Measurements from ENCODE around the gene HSPA12B. TPM values are rescaled to one million over a fixed set of nuclear protein-coding genes. Genes with fewer than 3 reads are reported as not detected.
A peak's percentile ranks its signal among the peaks of the same experiment; 100 is the strongest.

Gene HSPA12B
- total and polyA plus RNA-seq, 2 of the 13 experiments (the other 11 are each of a cell fraction or from before 2014, with no cell fraction given): 0.01 TPM; not detected in 1

DNA sequence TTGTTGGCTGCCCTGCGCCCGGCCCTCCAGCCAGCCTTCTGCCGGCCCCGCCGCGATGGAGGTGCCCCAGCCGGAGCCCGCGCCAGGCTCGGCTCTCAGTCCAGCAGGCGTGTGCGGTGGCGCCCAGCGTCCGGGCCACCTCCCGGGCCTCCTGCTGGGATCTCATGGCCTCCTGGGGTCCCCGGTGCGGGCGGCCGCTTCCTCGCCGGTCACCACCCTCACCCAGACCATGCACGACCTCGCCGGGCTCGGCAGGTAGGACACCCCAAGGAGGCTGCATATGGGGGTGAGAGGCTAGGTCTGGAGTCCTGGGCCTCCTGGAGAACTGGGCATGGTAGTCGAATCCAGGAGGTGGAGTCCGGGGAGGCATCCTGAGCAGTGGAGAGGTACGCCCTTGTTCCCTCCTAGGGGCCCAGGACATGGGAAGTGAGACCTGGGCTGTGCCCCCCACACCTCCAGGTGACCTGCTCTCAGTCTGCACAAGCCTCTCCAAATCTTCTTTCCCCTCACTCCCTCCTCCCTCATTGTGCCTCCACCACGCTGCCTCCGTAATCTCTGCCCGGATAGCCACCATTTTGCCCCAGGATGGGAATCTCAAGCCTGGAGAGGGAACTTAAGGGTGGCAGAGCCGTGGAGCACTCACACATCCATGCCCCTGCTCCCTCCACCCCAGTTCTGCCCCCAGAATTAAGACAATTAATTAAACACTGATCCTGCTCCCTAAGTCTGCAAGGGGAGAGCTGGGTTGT, 64.2 kb downstream of the HSPA12B start (continued):
- TF ChIP-seq, protein P1, sequence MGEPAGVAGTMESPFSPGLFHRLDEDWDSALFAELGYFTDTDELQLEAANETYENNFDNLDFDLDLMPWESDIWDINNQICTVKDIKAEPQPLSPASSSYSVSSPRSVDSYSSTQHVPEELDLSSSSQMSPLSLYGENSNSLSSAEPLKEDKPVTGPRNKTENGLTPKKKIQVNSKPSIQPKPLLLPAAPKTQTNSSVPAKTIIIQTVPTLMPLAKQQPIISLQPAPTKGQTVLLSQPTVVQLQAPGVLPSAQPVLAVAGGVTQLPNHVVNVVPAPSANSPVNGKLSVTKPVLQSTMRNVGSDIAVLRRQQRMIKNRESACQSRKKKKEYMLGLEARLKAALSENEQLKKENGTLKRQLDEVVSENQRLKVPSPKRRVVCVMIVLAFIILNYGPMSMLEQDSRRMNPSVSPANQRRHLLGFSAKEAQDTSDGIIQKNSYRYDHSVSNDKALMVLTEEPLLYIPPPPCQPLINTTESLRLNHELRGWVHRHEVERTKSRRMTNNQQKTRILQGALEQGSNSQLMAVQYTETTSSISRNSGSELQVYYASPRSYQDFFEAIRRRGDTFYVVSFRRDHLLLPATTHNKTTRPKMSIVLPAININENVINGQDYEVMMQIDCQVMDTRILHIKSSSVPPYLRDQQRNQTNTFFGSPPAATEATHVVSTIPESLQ (CRISPR knock-in tag; conservative IDR thresholded peaks at IDR 0.05): no peak
- TF ChIP-seq ZMYM2 (CRISPR knock-in tag; IDR thresholded peaks at IDR 0.05): no peak
- TF ChIP-seq HOXD1 (CRISPR knock-in tag; IDR thresholded peaks at IDR 0.05): no peak
- TF ChIP-seq MIER2 (CRISPR knock-in tag; IDR thresholded peaks at IDR 0.05): no peak
- TF ChIP-seq MAFK (conservative IDR thresholded peaks at IDR 0.05 in 1 of 2, IDR thresholded peaks at IDR 0.05 in 1 of 2; ENCODE audit: low read length in 2 of 2): no peak
- no peak for TF ChIP-seq ZNF577 (CRISPR knock-in tag; IDR thresholded peaks at IDR 0.05; ENCODE audit: borderline replicate concordance, low read depth)
- TF ChIP-seq GTF2F1 (IDR thresholded peaks at IDR 0.05; ENCODE audit: low read length): no peak
- TF ChIP-seq, protein P2, sequence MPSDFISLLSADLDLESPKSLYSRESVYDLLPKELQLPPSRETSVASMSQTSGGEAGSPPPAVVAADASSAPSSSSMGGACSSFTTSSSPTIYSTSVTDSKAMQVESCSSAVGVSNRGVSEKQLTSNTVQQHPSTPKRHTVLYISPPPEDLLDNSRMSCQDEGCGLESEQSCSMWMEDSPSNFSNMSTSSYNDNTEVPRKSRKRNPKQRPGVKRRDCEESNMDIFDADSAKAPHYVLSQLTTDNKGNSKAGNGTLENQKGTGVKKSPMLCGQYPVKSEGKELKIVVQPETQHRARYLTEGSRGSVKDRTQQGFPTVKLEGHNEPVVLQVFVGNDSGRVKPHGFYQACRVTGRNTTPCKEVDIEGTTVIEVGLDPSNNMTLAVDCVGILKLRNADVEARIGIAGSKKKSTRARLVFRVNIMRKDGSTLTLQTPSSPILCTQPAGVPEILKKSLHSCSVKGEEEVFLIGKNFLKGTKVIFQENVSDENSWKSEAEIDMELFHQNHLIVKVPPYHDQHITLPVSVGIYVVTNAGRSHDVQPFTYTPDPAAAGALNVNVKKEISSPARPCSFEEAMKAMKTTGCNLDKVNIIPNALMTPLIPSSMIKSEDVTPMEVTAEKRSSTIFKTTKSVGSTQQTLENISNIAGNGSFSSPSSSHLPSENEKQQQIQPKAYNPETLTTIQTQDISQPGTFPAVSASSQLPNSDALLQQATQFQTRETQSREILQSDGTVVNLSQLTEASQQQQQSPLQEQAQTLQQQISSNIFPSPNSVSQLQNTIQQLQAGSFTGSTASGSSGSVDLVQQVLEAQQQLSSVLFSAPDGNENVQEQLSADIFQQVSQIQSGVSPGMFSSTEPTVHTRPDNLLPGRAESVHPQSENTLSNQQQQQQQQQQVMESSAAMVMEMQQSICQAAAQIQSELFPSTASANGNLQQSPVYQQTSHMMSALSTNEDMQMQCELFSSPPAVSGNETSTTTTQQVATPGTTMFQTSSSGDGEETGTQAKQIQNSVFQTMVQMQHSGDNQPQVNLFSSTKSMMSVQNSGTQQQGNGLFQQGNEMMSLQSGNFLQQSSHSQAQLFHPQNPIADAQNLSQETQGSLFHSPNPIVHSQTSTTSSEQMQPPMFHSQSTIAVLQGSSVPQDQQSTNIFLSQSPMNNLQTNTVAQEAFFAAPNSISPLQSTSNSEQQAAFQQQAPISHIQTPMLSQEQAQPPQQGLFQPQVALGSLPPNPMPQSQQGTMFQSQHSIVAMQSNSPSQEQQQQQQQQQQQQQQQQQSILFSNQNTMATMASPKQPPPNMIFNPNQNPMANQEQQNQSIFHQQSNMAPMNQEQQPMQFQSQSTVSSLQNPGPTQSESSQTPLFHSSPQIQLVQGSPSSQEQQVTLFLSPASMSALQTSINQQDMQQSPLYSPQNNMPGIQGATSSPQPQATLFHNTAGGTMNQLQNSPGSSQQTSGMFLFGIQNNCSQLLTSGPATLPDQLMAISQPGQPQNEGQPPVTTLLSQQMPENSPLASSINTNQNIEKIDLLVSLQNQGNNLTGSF (CRISPR knock-in tag; IDR thresholded peaks at IDR 0.05): peak; percentile 66; the same call in 1 of the 2 replicates
- TF ChIP-seq ZZZ3 (CRISPR knock-in tag; IDR thresholded peaks at IDR 0.05; ENCODE audit: borderline replicate concordance): no peak
- TF ChIP-seq GZF1 (CRISPR knock-in tag; IDR thresholded peaks at IDR 0.05): no peak
- no peak for TF ChIP-seq CBX5 (CRISPR knock-in tag; IDR thresholded peaks at IDR 0.05; ENCODE audit: borderline replicate concordance)
- no peak for TF ChIP-seq TOPORS (CRISPR knock-in tag; IDR thresholded peaks at IDR 0.05)
- TF ChIP-seq, protein P3, sequence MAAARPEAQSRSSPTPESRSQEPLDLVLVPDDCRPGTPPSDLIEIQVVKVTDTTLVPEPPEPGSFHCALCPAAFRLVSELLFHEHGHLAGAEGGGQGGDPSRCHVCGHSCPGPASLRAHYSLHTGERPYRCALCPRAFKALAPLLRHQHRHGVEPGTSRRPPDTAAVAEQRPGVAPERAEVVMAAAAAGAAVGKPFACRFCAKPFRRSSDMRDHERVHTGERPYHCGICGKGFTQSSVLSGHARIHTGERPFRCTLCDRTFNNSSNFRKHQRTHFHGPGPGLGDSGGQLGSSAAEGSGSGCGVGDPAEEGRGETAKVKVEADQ (CRISPR knock-in tag; IDR thresholded peaks at IDR 0.05; ENCODE audit: borderline replicate concordance): no peak
- TF ChIP-seq ZFYVE20 (CRISPR knock-in tag; IDR thresholded peaks at IDR 0.05; ENCODE audit: borderline replicate concordance, low read depth): no peak
- no peak for TF ChIP-seq RCOR2 (CRISPR knock-in tag; IDR thresholded peaks at IDR 0.05)
- peak; percentile 63; the same call in 1 of the 2 replicates for TF ChIP-seq KDM5A (IDR thresholded peaks at IDR 0.05; ENCODE audit: borderline replicate concordance, low read length)
- TF ChIP-seq, protein P4, sequence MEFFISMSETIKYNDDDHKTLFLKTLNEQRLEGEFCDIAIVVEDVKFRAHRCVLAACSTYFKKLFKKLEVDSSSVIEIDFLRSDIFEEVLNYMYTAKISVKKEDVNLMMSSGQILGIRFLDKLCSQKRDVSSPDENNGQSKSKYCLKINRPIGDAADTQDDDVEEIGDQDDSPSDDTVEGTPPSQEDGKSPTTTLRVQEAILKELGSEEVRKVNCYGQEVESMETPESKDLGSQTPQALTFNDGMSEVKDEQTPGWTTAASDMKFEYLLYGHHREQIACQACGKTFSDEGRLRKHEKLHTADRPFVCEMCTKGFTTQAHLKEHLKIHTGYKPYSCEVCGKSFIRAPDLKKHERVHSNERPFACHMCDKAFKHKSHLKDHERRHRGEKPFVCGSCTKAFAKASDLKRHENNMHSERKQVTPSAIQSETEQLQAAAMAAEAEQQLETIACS (CRISPR knock-in tag; IDR thresholded peaks at IDR 0.05): no peak
- no peak for TF ChIP-seq SMAD3 (CRISPR knock-in tag; IDR thresholded peaks at IDR 0.05)
- TF ChIP-seq, protein P5, sequence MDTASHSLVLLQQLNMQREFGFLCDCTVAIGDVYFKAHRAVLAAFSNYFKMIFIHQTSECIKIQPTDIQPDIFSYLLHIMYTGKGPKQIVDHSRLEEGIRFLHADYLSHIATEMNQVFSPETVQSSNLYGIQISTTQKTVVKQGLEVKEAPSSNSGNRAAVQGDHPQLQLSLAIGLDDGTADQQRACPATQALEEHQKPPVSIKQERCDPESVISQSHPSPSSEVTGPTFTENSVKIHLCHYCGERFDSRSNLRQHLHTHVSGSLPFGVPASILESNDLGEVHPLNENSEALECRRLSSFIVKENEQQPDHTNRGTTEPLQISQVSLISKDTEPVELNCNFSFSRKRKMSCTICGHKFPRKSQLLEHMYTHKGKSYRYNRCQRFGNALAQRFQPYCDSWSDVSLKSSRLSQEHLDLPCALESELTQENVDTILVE (CRISPR knock-in tag; IDR thresholded peaks at IDR 0.05): no peak

Measured in HepG2 (cell line).